PC-3 (cell line): ENCODE results near the gene TMEM158. TPM values are rescaled to one million over a fixed set of nuclear protein-coding genes. Genes with fewer than 3 reads are reported as not detected.

Experiments
- ATAC-seq: fragments of 200-7000 bp; cut with Tn5 transposase; 2 replicates; pipeline ENCODE4 v1.9.1; 2020; ENCODE audit warnings: mild to moderate bottlenecking, moderate library complexity
- BruUV-seq: library from RNA; stranded (reverse); fragments of 400-500 nt; replicated peaks from 2 replicates; lab custom pipeline; 2021; lab: Mats Ljungman, UMichigan
- CTCF ChIA-PET: fragments of 300-600 bp; sonication (Branson Sonifier 250); formaldehyde crosslinking; loops from one replicate; lab custom pipeline; 2022; ENCODE audit warnings: antibody characterized with exemption; lab: Charles Lee
- POLR2A ChIA-PET: fragments of 300-600 bp; sonication (Branson Sonifier 250); formaldehyde crosslinking; loops from one replicate; lab custom pipeline; 2022; ENCODE audit warnings: antibody characterized with exemption; ENCODE audit not compliant: unreplicated experiment; lab: Charles Lee
- DNase-seq: peaks from one replicate; pipeline ENCODE4 v3.0.0-alpha.2; 2015
- H2AFZ ChIP-seq: fragments of 300-600 bp; sonication (generic); 2 replicates; pipeline ENCODE4 v1.6.0; 2016; ENCODE audit warnings: antibody characterized with exemption, low read length
- H3F3A ChIP-seq: fragments of 300-600 bp; sonication (generic); one replicate; pipeline ENCODE4 v1.6.0; 2017; ENCODE audit warnings: antibody characterized with exemption, low read length, control low read depth, mild to moderate bottlenecking; ENCODE audit not compliant: unreplicated experiment
- H3K27ac ChIP-seq: fragments of 300-600 bp; sonication (generic); 2 replicates; pipeline ENCODE4 v1.5.1; 2016; ENCODE audit warnings: mild to moderate bottlenecking, low read length
- H3K27me3 ChIP-seq: fragments of 300-600 bp; sonication (generic); 2 replicates; pipeline ENCODE4 v1.6.1; 2016; ENCODE audit warnings: low read length, mixed read lengths
- H3K36me3 ChIP-seq: fragments of 300-600 bp; sonication (generic); 2 replicates; pipeline ENCODE4 v1.6.1; 2016; ENCODE audit warnings: low read depth, mixed run types, low read length, mixed read lengths
- H3K4me1 ChIP-seq: fragments of 300-600 bp; sonication (generic); 2 replicates; pipeline ENCODE4 v1.5.1; 2016; ENCODE audit warnings: low read length; ENCODE audit not compliant: insufficient read depth
- H3K4me2 ChIP-seq: fragments of 300-600 bp; sonication (generic); 2 replicates; pipeline ENCODE4 v1.6.0; 2016; ENCODE audit warnings: low read length
- H3K4me3 ChIP-seq: fragments of 300-600 bp; sonication (generic); 2 replicates; pipeline ENCODE4 v1.5.1; 2016; ENCODE audit warnings: mild to moderate bottlenecking, low read length, mixed read lengths
- H3K79me2 ChIP-seq: fragments of 300-600 bp; sonication (generic); 2 replicates; pipeline ENCODE4 v1.6.1; 2017; ENCODE audit warnings: low read length, mixed read lengths
- H3K9ac ChIP-seq: fragments of 300-600 bp; sonication (generic); 2 replicates; pipeline ENCODE4 v1.6.0; 2016; ENCODE audit warnings: mild to moderate bottlenecking, low read length
- H3K9me2 ChIP-seq: fragments of 300-600 bp; sonication (generic); replicated peaks from 2 replicates; pipeline ENCODE4 v1.6.1; 2016; ENCODE audit warnings: mixed run types, low read length, mixed read lengths
- H3K9me3 ChIP-seq: fragments of 300-600 bp; sonication (generic); 2 replicates; pipeline ENCODE4 v1.6.1; 2016; ENCODE audit warnings: low read length, mixed read lengths
- H4K20me1 ChIP-seq: fragments of 300-600 bp; sonication (generic); 2 replicates; pipeline ENCODE4 v1.6.1; 2016; ENCODE audit warnings: low read length, mixed read lengths
- CTCF ChIP-seq: fragments of 300-600 bp; sonication (generic); conservative IDR thresholded peaks from 2 replicates; pipeline ENCODE4 v1.5.1; 2017; ENCODE audit warnings: antibody characterized with exemption, low read depth, mild to moderate bottlenecking, low read length
- EZH2 ChIP-seq: fragments of 300-600 bp; sonication (generic); IDR thresholded peaks from one replicate; pipeline ENCODE4 v1.6.1; 2017; ENCODE audit warnings: antibody characterized with exemption, mild to moderate bottlenecking, low read length; ENCODE audit not compliant: unreplicated experiment
- EZH2phosphoT487 ChIP-seq: fragments of 300-600 bp; sonication (generic); IDR thresholded peaks from 2 replicates; pipeline ENCODE4 v1.6.1; 2018; ENCODE audit warnings: mild to moderate bottlenecking, antibody characterized with exemption, low read length, borderline replicate concordance
- intact Hi-C: fragments of 100-400 bp; cut with micrococcal nuclease; formaldehyde crosslinking; loops from 2 replicates; pipeline ENCODE4 v1.9.0; 2023
- total RNA-seq: library from RNA; depleted of rRNA; stranded (reverse); fragments of >200 nt; gene quantifications from 2 replicates; pipeline ENCODE4 v1.2.3, GENCODE V29; 2014

The TMEM158 gene
- total RNA-seq, 1 experiment from 2014 or later, result 82.9 TPM

GRCh38 chr3:45253316-45253715 lies 27.2 kb upstream of the TMEM158 start:
- no peak for ATAC-seq
- Histone ChIP-seq H3K36me3 (no peaks in the 10 kb centered on the region), H3F3A (no peaks in the 10 kb centered on the region), H4K20me1 (no peaks in the 10 kb centered on the region), H3K4me1 (peaks cover 7% of the 10 kb centered on the region; the same call in 1 of the 2 replicates), H3K4me2 (no peak overlapping the region), H3K79me2 (no peaks in the 10 kb centered on the region), H3K4me3 (no peak overlapping the region), H3K9ac (no peak overlapping the region), H3K9me2 (no peaks in the 10 kb centered on the region), H2AFZ (no peak overlapping the region), H3K27ac (no peak overlapping the region), H3K27me3 (no peaks in the 10 kb centered on the region), H3K9me3 (no peaks in the 10 kb centered on the region)
- POLR2A ChIA-PET, result no interaction called here
- TF ChIP-seq EZH2 (no peak), CTCF (no peak), EZH2phosphoT487 (no peak)
- no TSS peak for BruUV-seq
- no peak for DNase-seq
- CTCF ChIA-PET, result no interaction called here
- intact Hi-C loops, result no loop called here

GRCh38 chr3:45252826-45253225 lies 26.7 kb upstream of the TMEM158 start:
- Histone ChIP-seq H3K27me3 (no peaks in the 10 kb centered on the region), H3K9me3 (no peaks in the 10 kb centered on the region), H3K4me2 (no peak overlapping the region), H3F3A (no peaks in the 10 kb centered on the region), H4K20me1 (no peaks in the 10 kb centered on the region), H3K9ac (no peak overlapping the region), H3K9me2 (no peaks in the 10 kb centered on the region), H3K4me1 (peaks cover 7% of the 10 kb centered on the region; the same call in 1 of the 2 replicates), H3K27ac (no peak overlapping the region), H3K36me3 (no peaks in the 10 kb centered on the region), H3K79me2 (no peaks in the 10 kb centered on the region), H2AFZ (no peak overlapping the region), H3K4me3 (no peak overlapping the region)
- intact Hi-C loops, result no loop called here
- no TSS peak for BruUV-seq
- DNase-seq, result no peak
- CTCF ChIA-PET, result no interaction called here
- POLR2A ChIA-PET, result no interaction called here
- TF ChIP-seq EZH2, result no peak
- TF ChIP-seq EZH2phosphoT487, result no peak
- no peak for TF ChIP-seq CTCF
- ATAC-seq, result no peak

- Histone ChIP-seq H3K4me1 (peaks cover 7% of the 10 kb centered on the region; the same call in 1 of the 2 replicates), H3K36me3 (no peaks in the 10 kb centered on the region), H4K20me1 (no peaks in the 10 kb centered on the region), H3K9ac (no peak overlapping the region), H3K27me3 (no peaks in the 10 kb centered on the region), H3K27ac (no peak overlapping the region), H3F3A (no peaks in the 10 kb centered on the region), H3K4me2 (no peak overlapping the region), H3K9me3 (no peaks in the 10 kb centered on the region), H2AFZ (no peak overlapping the region), H3K9me2 (no peaks in the 10 kb centered on the region), H3K4me3 (no peak overlapping the region), H3K79me2 (no peaks in the 10 kb centered on the region)
- no TSS peak for BruUV-seq
- intact Hi-C loops, result no loop called here
- ATAC-seq (peak; percentile 78), DNase-seq (peak; percentile 57)
- POLR2A ChIA-PET, result no interaction called here
- CTCF ChIA-PET, result no interaction called here
- no peak for TF ChIP-seq EZH2phosphoT487
- no peak for TF ChIP-seq EZH2
- TF ChIP-seq CTCF, result no peak
Measured at GRCh38 chr3:45249391-45249790, 23.3 kb upstream of the TMEM158 start.
